Activated naive CD4-positive, alpha-beta T cell treated with anti-CD3 and anti-CD28 coated beads, Interleukin-2, amount 10 ng/mL, durations not matched to agents 7 days and 5 days (primary cell): ENCODE measurements around the gene SMAGP.
"Not testable (repeated sequence)": the region's sequence is repeated elsewhere in the genome, so short reads cannot be mapped to it uniquely, and the experiment has no call there.

ENCODE experiments used
- CTCF ChIA-PET: fragments of 350-600 bp; sonication (Branson Sonifier 250); formaldehyde crosslinking; loops from one replicate; lab custom pipeline; 2021; ENCODE audit warnings: antibody characterized with exemption; lab: Charles Lee
- DNase-seq: peaks from one replicate; pipeline ENCODE4 v3.0.0-alpha.2; 2020
- H3K27ac Mint-ChIP-seq: one replicate; pipeline ENCODE4 v1.8.0; 2021; ENCODE audit warnings: mild to moderate bottlenecking, moderate library complexity, mixed read lengths
- H3K27me3 Mint-ChIP-seq: one replicate; pipeline ENCODE4 v1.8.0; 2021; ENCODE audit warnings: mild to moderate bottlenecking, mixed read lengths
- H3K36me3 Mint-ChIP-seq: one replicate; pipeline ENCODE4 v1.8.0; 2021; ENCODE audit warnings: mixed read lengths
- H3K4me1 Mint-ChIP-seq: one replicate; pipeline ENCODE4 v1.8.0; 2021; ENCODE audit warnings: mixed read lengths
- H3K4me3 Mint-ChIP-seq: one replicate; pipeline ENCODE4 v1.8.0; 2021; ENCODE audit warnings: mild to moderate bottlenecking, moderate library complexity, mixed read lengths
- H3K9me3 Mint-ChIP-seq: one replicate; pipeline ENCODE4 v1.8.0; 2021; ENCODE audit warnings: mixed read lengths

Gene SMAGP

GRCh38 chr12:51270067-51270950 lies at the start of gene SMAGP:
Gene SMAGP (minus strand): TSS chr12:51270415. CDS start chr12:51269278, 1,137 bp downstream.
- H3K4me1 Mint-ChIP-seq = peaks cover 23% of the 10 kb centered on the region
- no peaks in the 10 kb centered on the region for H3K36me3 Mint-ChIP-seq
- peak; percentile 70 for DNase-seq
- H3K27me3 Mint-ChIP-seq = peaks cover 41% of the 10 kb centered on the region
- H3K27ac Mint-ChIP-seq = peak within 1 kb of the TSS; percentile 42
- CTCF ChIA-PET = interaction anchor here (0.8 to 2.7 kb wide), 12 partner anchors 9 to 85 kb away, joined by 3 to 78 read pairs (median 4); partner anchors contain the start of gene POU6F1
- peak within 1 kb of the TSS; percentile 90 for H3K4me3 Mint-ChIP-seq
- H3K9me3 Mint-ChIP-seq = no peaks in the 10 kb centered on the region

GRCh38 chr12:51318846-51319599 lies 48.8 kb upstream of the SMAGP start:
- Mint-ChIP-seq H3K4me3 (peak overlapping the region; percentile 98), H3K27me3 (no peaks in the 10 kb centered on the region), H3K4me1 (peaks cover 78% of the 10 kb centered on the region), H3K27ac (peak overlapping the region; percentile 94), H3K9me3 (no peaks in the 10 kb centered on the region), H3K36me3 (peaks cover 69% of the 10 kb centered on the region)
- peak; percentile 71 for DNase-seq
- CTCF ChIA-PET = interaction anchor here (2.5 to 7.9 kb wide), 2 partner anchors 23 to 49 kb away, joined by 7 to 50 read pairs; partner anchors contain the start of gene SMAGP

- Mint-ChIP-seq H3K4me1 (peaks cover 78% of the 10 kb centered on the region), H3K4me3 (peak overlapping the region; percentile 98), H3K36me3 (peaks cover 69% of the 10 kb centered on the region), H3K27ac (peak overlapping the region; percentile 94)
- not testable (repeated sequence) for H3K9me3 Mint-ChIP-seq, H3K27me3 Mint-ChIP-seq, DNase-seq
- CTCF ChIA-PET = interaction anchor here (2.5 to 7.9 kb wide), 2 partner anchors 23 to 48 kb away, joined by 7 to 50 read pairs; partner anchors contain the start of gene SMAGP
Observed at GRCh38 chr12:51318057-51318806, 48.0 kb upstream of the SMAGP start.

GRCh38 chr12:51311389-51311788 lies 41.2 kb upstream of the SMAGP start:
- H3K4me1 Mint-ChIP-seq = peaks cover 52% of the 10 kb centered on the region

GRCh38 chr12:51307655-51308593 lies 37.7 kb upstream of the SMAGP start:
- DNase-seq = no peak
- Mint-ChIP-seq H3K36me3 (peaks cover 64% of the 10 kb centered on the region), H3K9me3 (no peaks in the 10 kb centered on the region), H3K4me1 (peaks cover 39% of the 10 kb centered on the region), H3K4me3 (no peak overlapping the region), H3K27ac (no peak overlapping the region), H3K27me3 (no peaks in the 10 kb centered on the region)
- CTCF ChIA-PET = interaction anchor here (0.9 kb wide), 1 partner anchor 33 kb away, joined by 4 read pairs; no protein-coding TSS in a partner anchor

More at GRCh38 chr12:51311389-51311788, 41.2 kb upstream of the SMAGP start:
- H3K4me3 Mint-ChIP-seq = no peak overlapping the region
- CTCF ChIA-PET = interaction anchor here (2.2 kb wide), 1 partner anchor 30 kb away, joined by 13 read pairs; no protein-coding TSS in a partner anchor
- peaks cover 60% of the 10 kb centered on the region for H3K36me3 Mint-ChIP-seq
- H3K27me3 Mint-ChIP-seq = no peaks in the 10 kb centered on the region
- DNase-seq = no peak
- no peak overlapping the region for H3K27ac Mint-ChIP-seq
- no peaks in the 10 kb centered on the region for H3K9me3 Mint-ChIP-seq

GRCh38 chr12:51306507-51306906 lies 36.3 kb upstream of the SMAGP start:
- Mint-ChIP-seq H3K4me3 (no peak overlapping the region), H3K27me3 (no peaks in the 10 kb centered on the region), H3K36me3 (peaks cover 67% of the 10 kb centered on the region), H3K27ac (no peak overlapping the region), H3K4me1 (peaks cover 30% of the 10 kb centered on the region), H3K9me3 (no peaks in the 10 kb centered on the region)
- DNase-seq = no peak
- CTCF ChIA-PET = no interaction called here

GRCh38 chr12:51300768-51301167 lies 30.6 kb upstream of the SMAGP start:
- not testable (repeated sequence) for DNase-seq, H3K27me3 Mint-ChIP-seq, H3K4me1 Mint-ChIP-seq, H3K27ac Mint-ChIP-seq, H3K4me3 Mint-ChIP-seq, H3K9me3 Mint-ChIP-seq
- peaks cover 58% of the 10 kb centered on the region for H3K36me3 Mint-ChIP-seq
- CTCF ChIA-PET = interaction anchor here (0.8 kb wide), 1 partner anchor 41 kb away, joined by 3 read pairs; no protein-coding TSS in a partner anchor

GRCh38 chr12:51295651-51296050 lies 25.4 kb upstream of the SMAGP start:
- Mint-ChIP-seq H3K27ac (no peak overlapping the region), H3K36me3 (peaks cover 51% of the 10 kb centered on the region), H3K9me3 (no peaks in the 10 kb centered on the region), H3K4me3 (no peak overlapping the region), H3K27me3 (no peaks in the 10 kb centered on the region), H3K4me1 (peaks cover 11% of the 10 kb centered on the region)
- no peak for DNase-seq
- CTCF ChIA-PET = no interaction called here

- not testable (repeated sequence) for H3K27ac Mint-ChIP-seq, H3K9me3 Mint-ChIP-seq, H3K4me3 Mint-ChIP-seq, H3K27me3 Mint-ChIP-seq, DNase-seq
- Mint-ChIP-seq H3K36me3 (peaks cover 51% of the 10 kb centered on the region), H3K4me1 (peaks cover 11% of the 10 kb centered on the region)
- CTCF ChIA-PET = interaction anchor here (1.0 kb wide), 1 partner anchor 47 kb away, joined by 4 read pairs; no protein-coding TSS in a partner anchor
Observed at GRCh38 chr12:51294097-51294496, 23.9 kb upstream of the SMAGP start.

GRCh38 chr12:51293696-51294095 lies 23.5 kb upstream of the SMAGP start:
- peaks cover 11% of the 10 kb centered on the region for H3K4me1 Mint-ChIP-seq
- no peaks in the 10 kb centered on the region for H3K27me3 Mint-ChIP-seq
- CTCF ChIA-PET = no interaction called here
- H3K36me3 Mint-ChIP-seq = peaks cover 49% of the 10 kb centered on the region
- DNase-seq = no peak
- no peak overlapping the region for H3K4me3 Mint-ChIP-seq
- no peaks in the 10 kb centered on the region for H3K9me3 Mint-ChIP-seq
- no peak overlapping the region for H3K27ac Mint-ChIP-seq

GRCh38 chr12:51291603-51292513 lies 21.6 kb upstream of the SMAGP start:
- not testable (repeated sequence) for H3K4me3 Mint-ChIP-seq, H3K27me3 Mint-ChIP-seq, DNase-seq, H3K9me3 Mint-ChIP-seq
- Mint-ChIP-seq H3K4me1 (peaks cover 11% of the 10 kb centered on the region), H3K27ac (peak overlapping the region; percentile 46), H3K36me3 (peaks cover 53% of the 10 kb centered on the region)
- CTCF ChIA-PET = interaction anchor here (0.6 to 0.8 kb wide), 3 partner anchors 31 to 75 kb away, joined by 3 to 5 read pairs (median 3); no protein-coding TSS in a partner anchor

- H3K36me3 Mint-ChIP-seq = peaks cover 45% of the 10 kb centered on the region
- H3K4me3 Mint-ChIP-seq = no peak overlapping the region
- DNase-seq = no peak
- no peaks in the 10 kb centered on the region for H3K9me3 Mint-ChIP-seq
- H3K27me3 Mint-ChIP-seq = no peaks in the 10 kb centered on the region
- peaks cover 5% of the 10 kb centered on the region for H3K4me1 Mint-ChIP-seq
- CTCF ChIA-PET = interaction anchor here (1.6 kb wide), 1 partner anchor 10 kb away, joined by 5 read pairs; no protein-coding TSS in a partner anchor
- H3K27ac Mint-ChIP-seq = no peak overlapping the region
Observed at GRCh38 chr12:51285843-51286242, 15.6 kb upstream of the SMAGP start.
